Adrenal gland (tissue), 12 donors: Measurements from ENCODE around the gene LRPAP1. TPM values are rescaled to one million over a fixed set of nuclear protein-coding genes. Genes with fewer than 3 reads are reported as not detected.
"Not testable (repeated sequence)": the region's sequence is repeated elsewhere in the genome, so short reads cannot be mapped to it uniquely, and the experiment has no call there.

ENCODE experiments used
- DNase-seq, 7 donors: peaks; one replicate each; pipeline ENCODE4 v3.0.0-alpha.2; 2019 to 2020
- H3K27ac ChIP-seq, 5 donors: fragments of 200-600 bp; sonication (generic) in 4 of 5; 1 replicate in 3 of 5; 2 replicates in 2 of 5; pipeline versions ENCODE4 v1.5.1 to v1.8.0; 2016 to 2020; ENCODE audit warnings: mild to moderate bottlenecking in 1 of 5
- H3K27me3 ChIP-seq: fragments of 200-600 bp; 2 replicates; pipeline ENCODE4 v1.8.0; 2021
- H3K36me3 ChIP-seq, 2 donors: fragments of 200-600 bp; replicated peaks in 1 of 2; 1 replicate in 1 of 2; 2 replicates in 1 of 2; pipeline versions ENCODE4 v1.5.1 to v1.8.0; 2018 to 2022
- H3K4me1 ChIP-seq, 2 donors: fragments of 200-600 bp; replicated peaks in 1 of 2; 1 replicate in 1 of 2; 2 replicates in 1 of 2; pipeline versions ENCODE4 v1.5.1 to v1.8.0; 2018 to 2021
- H3K4me3 ChIP-seq, 4 donors: fragments of 200-600 bp; sonication (generic) in 3 of 4; one replicate each; pipeline ENCODE4 v1.5.1; 2016 to 2018
- H3K9me3 ChIP-seq, 3 donors: fragments of 200-600 bp; sonication (generic) in 1 of 3; replicated peaks in 1 of 3; 1 replicate in 2 of 3; 2 replicates in 1 of 3; pipeline versions ENCODE4 v1.5.1 to v1.8.0; 2016 to 2021
- CTCF ChIP-seq, 6 experiments: fragments of 450-650 bp in 4 of 6; fragments of 200-600 bp in 2 of 6; sonication (generic) in 1 of 6; IDR thresholded peaks; 1 replicate in 5 of 6; 2 replicates in 1 of 6; pipeline versions ENCODE4 v1.5.1 to v1.8.0; 2016 to 2021; ENCODE audit warnings: antibody characterized with exemption in 6 of 6, mild to moderate bottlenecking in 2 of 6, moderate library complexity in 1 of 6
- POLR2A ChIP-seq, 2 donors: fragments of 450-650 bp; IDR thresholded peaks; one replicate each; pipeline ENCODE4 v1.6.1; 2017; ENCODE audit warnings: antibody characterized with exemption in 2 of 2, mild to moderate bottlenecking in 2 of 2, moderate library complexity in 1 of 2
- WGBS, 4 donors: extraction: QIAGEN DNeasy Blood & Tissue Kit in 2 of 4; methylation state at CpG; one replicate each; pipeline versions ENCODE4 v1.1.5 to v1.1.7; 2013 to 2017; 5-methylcytosine and 5-hydroxymethylcytosine counted together
- intact Hi-C, 2 donors: fragments of 100-400 bp; cut with DNase I; formaldehyde crosslinking; loops; one replicate each; pipeline versions ENCODE4 v1.14.1 to v1.15.0; 2022 to 2023
- polyA plus RNA-seq, 3 donors: library from polyadenylated mRNA; stranded (reverse); fragments of 200-250 nt in 2 of 3; fragments of 350-450 nt in 1 of 3; fragmentation: Illumina TruSeq in 1 of 3; extraction: RNeasy Lipid Tissue Mini Kit (QIAGEN cat#74804) in 1 of 3; gene quantifications; one replicate each; pipeline ENCODE4 v1.2.3, GENCODE V29; 2013 to 2014
- total RNA-seq, 9 donors: library from RNA; depleted of rRNA in 4 of 9; stranded (reverse); fragments of >200 nt in 4 of 9; fragments of 120-200 nt in 1 of 9; fragmentation: NEBNext Ultra II Directional in 1 of 9; extraction: Animal tissue kit (Norgen Biotek cat#: 25700) in 1 of 9; gene quantifications; one replicate each; pipeline versions ENCODE4 v1.1.0 to v1.2.4, GENCODE V29; 2013 to 2023
- donor health status: healthy with polysubstance abuse.
- donor health status: Bipolar disorder and iron deficiency.
- donor health status: DM: yes; HTN: yes; CAD: no.
- donor health status: DM: no; HTN: no; CAD: no.
- donor health status: DM: no; HTN: no; CAD: no.
- donor health status: DM: yes; HTN: yes; CAD: no.

Gene LRPAP1
- total and polyA plus RNA-seq, 12 donors = 32.9 to 309 (median 188) TPM

DNA sequence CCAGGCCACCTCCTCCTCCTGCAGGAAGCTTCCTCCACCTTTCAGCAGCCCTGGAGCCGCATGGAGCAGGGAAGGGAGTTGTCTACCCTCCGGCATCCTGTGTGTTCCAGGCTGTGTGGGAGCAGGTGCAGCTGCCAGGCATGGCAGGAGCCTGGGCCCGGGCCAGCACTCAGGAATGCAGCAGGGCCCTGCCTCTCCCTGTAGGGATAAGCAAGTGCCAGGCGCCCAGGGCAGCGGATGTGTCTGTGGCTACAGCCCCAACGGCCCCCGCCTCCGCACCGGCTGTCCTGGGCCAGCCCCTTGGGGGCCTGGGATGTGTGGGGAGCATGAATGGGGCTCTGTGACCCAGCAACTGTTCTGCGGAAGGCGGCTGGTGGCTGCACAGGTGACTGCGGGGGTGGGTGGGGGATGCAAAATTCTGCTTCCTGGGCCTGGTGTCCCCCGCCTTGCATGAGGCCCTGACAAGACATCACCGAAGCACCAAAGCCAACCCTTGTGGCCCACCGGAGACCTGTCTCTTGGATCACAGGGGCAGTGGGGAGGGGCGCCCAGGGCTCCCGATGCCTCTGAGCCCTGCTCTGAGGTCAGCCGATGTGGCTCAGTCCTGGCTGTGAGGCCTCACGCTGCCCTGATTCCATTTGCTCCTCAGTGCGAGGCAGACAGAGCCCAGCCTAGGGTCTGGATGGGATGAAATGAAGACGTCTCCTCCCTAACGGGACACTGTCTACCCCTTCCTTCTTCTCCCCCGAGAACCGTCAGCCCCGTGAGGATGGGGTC is 70.5 kb downstream of the LRPAP1 start:
- Histone ChIP-seq H3K4me3 (no peak overlapping the region), H3K4me1 (peaks cover 9% of the 10 kb centered on the region in 2 donors), H3K27me3 (no peaks in the 10 kb centered on the region), H3K27ac (peak overlapping the region in 1 of 5 donors; percentile 40), H3K9me3 (no peaks in the 10 kb centered on the region), H3K36me3 (no peaks in the 10 kb centered on the region)
- TF ChIP-seq CTCF (IDR thresholded peaks at IDR 0.05) = no peak
- no peak for TF ChIP-seq POLR2A (IDR thresholded peaks at IDR 0.05)
- 64 to 77% (median 73%) methylated on average over 8 to 25 of the region's 25 CpGs for WGBS, 4 donors
- DNase-seq = peak in 6 of 7 donors; percentile 49 to 81 (median 80)
- intact Hi-C loops = no loop called here

DNA sequence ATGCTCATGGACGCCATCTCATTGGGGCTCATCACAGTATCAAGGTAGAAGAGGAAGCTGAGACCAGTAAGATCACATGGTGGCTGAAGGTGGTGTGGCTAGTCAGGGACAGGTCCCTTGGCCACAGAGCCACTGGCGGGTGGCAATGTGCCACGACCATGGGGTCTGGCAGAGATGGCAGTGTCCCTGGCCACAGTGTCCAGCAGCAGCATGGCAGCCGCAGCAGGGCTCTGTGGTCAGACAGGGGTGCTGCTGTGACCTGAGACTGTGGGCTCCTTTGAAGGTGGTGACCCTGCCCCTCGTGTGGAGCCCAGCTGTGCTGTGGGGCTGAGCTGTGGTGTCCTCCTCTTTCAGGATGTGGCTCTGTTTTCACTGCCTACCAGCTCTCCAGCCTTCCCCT is 71.3 kb downstream of the LRPAP1 start:
- TF ChIP-seq CTCF (IDR thresholded peaks at IDR 0.05) = no peak
- TF ChIP-seq POLR2A (IDR thresholded peaks at IDR 0.05) = no peak
- 79 to 88% (median 84%) methylated on average over 2 to 5 of the region's 5 CpGs for WGBS, 4 donors
- no peaks in the 10 kb centered on the region for H3K9me3 ChIP-seq
- no peaks in the 10 kb centered on the region for H3K36me3 ChIP-seq
- H3K27me3 ChIP-seq = no peaks in the 10 kb centered on the region
- intact Hi-C loops = no loop called here
- peaks cover 9% of the 10 kb centered on the region in 2 donors for H3K4me1 ChIP-seq
- H3K4me3 ChIP-seq = no peak overlapping the region
- peak overlapping the region in 2 of 5 donors; percentile 23 to 40 for H3K27ac ChIP-seq
- DNase-seq = no peak

DNA sequence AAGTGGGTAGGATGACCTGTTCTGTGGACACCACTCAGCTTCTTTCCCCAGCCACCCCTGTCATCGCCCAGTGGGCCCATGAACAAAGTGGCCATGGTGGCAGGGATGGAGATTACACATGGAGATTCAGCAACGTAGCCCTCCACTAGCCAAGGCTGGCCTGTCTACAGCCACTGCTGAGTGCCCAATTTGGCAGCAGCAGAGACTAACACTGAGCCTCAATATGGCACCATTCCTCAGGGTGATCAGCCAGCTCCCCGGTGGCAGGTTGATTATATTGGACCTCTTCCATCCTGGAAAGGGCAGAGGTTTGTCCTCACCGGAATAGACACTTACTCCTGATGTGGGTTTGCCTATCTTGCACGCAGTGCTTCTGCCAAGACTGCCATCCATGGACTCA is 73.1 kb downstream of the LRPAP1 start:
- intact Hi-C loops, H3K4me3 ChIP-seq, H3K36me3 ChIP-seq, H3K4me1 ChIP-seq, H3K27me3 ChIP-seq, DNase-seq, H3K9me3 ChIP-seq, H3K27ac ChIP-seq: not testable (repeated sequence)
- 81 to 93% (median 91%) methylated on average over 5 of the region's 5 CpGs for WGBS, 4 donors

GRCh38 chr4:3458371-3458770 is 73.9 kb downstream of the LRPAP1 start:
- H3K4me1 ChIP-seq = peaks cover 4% of the 10 kb centered on the region in 2 donors
- TF ChIP-seq CTCF (IDR thresholded peaks at IDR 0.05) (no peak), POLR2A (IDR thresholded peaks at IDR 0.05) (no peak)
- WGBS, 4 donors = 86 to 92% (median 89%) methylated on average over 5 to 6 of the region's 6 CpGs
- H3K27ac ChIP-seq = no peak overlapping the region
- no peak overlapping the region for H3K4me3 ChIP-seq
- H3K27me3 ChIP-seq = no peaks in the 10 kb centered on the region
- peaks cover 0 to 7% (median 0%) of the 10 kb centered on the region in 3 donors for H3K9me3 ChIP-seq
- DNase-seq = no peak
- intact Hi-C loops = no loop called here
- H3K36me3 ChIP-seq = no peaks in the 10 kb centered on the region

- intact Hi-C loops, H3K9me3 ChIP-seq, H3K36me3 ChIP-seq, H3K27me3 ChIP-seq, H3K27ac ChIP-seq, H3K4me3 ChIP-seq, DNase-seq: not testable (repeated sequence)
- WGBS, 4 donors = 77 to 88% (median 86%) methylated on average over 3 of the region's 3 CpGs
- peaks cover 6 to 13% of the 10 kb centered on the region in 2 donors for H3K4me1 ChIP-seq
Observed at GRCh38 chr4:3455596-3455995, 76.6 kb downstream of the LRPAP1 start.

Other genes with a start within 250 kb of the LRPAP1 start
- 10 to 100 TPM; 15.5 to 35.2 (median 18.6) TPM for gene RGS12, start 239.4 kb downstream of the LRPAP1 start, total RNA-seq
- 10 to 100 TPM in 2 of 3 donors, 1 to 10 TPM in 1; 8.2 to 73.9 (median 33.8) TPM for gene RGS12, start 239.4 kb downstream of the LRPAP1 start, polyA plus RNA-seq
- gene HGFAC, start 90.5 kb downstream of the LRPAP1 start, total RNA-seq = under 1 TPM in 5 of 9 donors, not detected in 4; 0.12 to 0.83 (median 0.22) TPM
- gene HGFAC, start 90.5 kb downstream of the LRPAP1 start, polyA plus RNA-seq = under 1 TPM in 2 of 3 donors, not detected in 1; 0.64 to 0.84 TPM
- gene DOK7, start 69.1 kb downstream of the LRPAP1 start, total RNA-seq = 1 to 10 TPM in 6 of 9 donors, under 1 TPM in 3; 0.18 to 4.2 (median 1.1) TPM
- gene DOK7, start 69.1 kb downstream of the LRPAP1 start, polyA plus RNA-seq = 1 to 10 TPM in 1 of 3 donors, under 1 TPM in 1, not detected in 1; 0.98 to 3.1 TPM
- 10 to 100 TPM in 3 of 9 donors, 1 to 10 TPM in 6; 1.1 to 34.0 (median 4.9) TPM for gene ADRA2C, start 234.0 kb upstream of the LRPAP1 start, total RNA-seq
- gene ADRA2C, start 234.0 kb upstream of the LRPAP1 start, polyA plus RNA-seq = 1 to 10 TPM; 1.2 to 9.2 (median 5.7) TPM